H1 (cell line): ENCODE results near the gene IKZF2. TPM values are rescaled to one million over a fixed set of nuclear protein-coding genes. Genes with fewer than 3 reads are reported as not detected.
A peak's percentile ranks its signal among the peaks of the same experiment; 100 is the strongest.

ENCODE experiments used
- ASH2L ChIP-seq: fragments of 200-600, 300-600 bp; sonication (generic); IDR thresholded peaks from one replicate; pipeline ENCODE4 v1.7.1; 2017; ENCODE audit warnings: low read length
- CBX5 ChIP-seq: fragments of 300-800, 300-1000 bp; sonication (generic); IDR thresholded peaks from 2 replicates; pipeline ENCODE4 v1.7.1; 2016; ENCODE audit warnings: antibody characterized with exemption, low read length, low read depth
- CBX8 ChIP-seq: fragments of 300-800, 300-1000 bp; sonication (generic); IDR thresholded peaks from 2 replicates; pipeline ENCODE4 v1.7.1; 2016; ENCODE audit warnings: low read depth, low read length, borderline replicate concordance
- CEBPB ChIP-seq: IDR thresholded peaks from 2 replicates; pipeline ENCODE4 v1.6.1; 2012; ENCODE audit warnings: low read depth, low read length
- CHD1 ChIP-seq: IDR thresholded peaks from 2 replicates; pipeline ENCODE4 v1.6.1; 2012; ENCODE audit warnings: low read depth, low read length, improper control_type of control experiment
- CREB1 ChIP-seq: IDR thresholded peaks from 2 replicates; pipeline ENCODE4 v1.6.1; 2012; ENCODE audit warnings: inconsistent platforms
- CTBP2 ChIP-seq: IDR thresholded peaks from 2 replicates; pipeline ENCODE4 v1.7.0; 2011; ENCODE audit warnings: borderline replicate concordance, mild to moderate bottlenecking, moderate library complexity, mixed read lengths, low read length; ENCODE audit not compliant: insufficient read depth, insufficient read length
- FOSL1 ChIP-seq: IDR thresholded peaks from 2 replicates; pipeline ENCODE4 v1.6.1; 2011; ENCODE audit warnings: mild to moderate bottlenecking, low read depth, low read length, moderate library complexity; ENCODE audit not compliant: insufficient read depth
- JUN ChIP-seq: IDR thresholded peaks from 2 replicates; pipeline ENCODE4 v1.6.1; 2011; ENCODE audit warnings: low read depth, mild to moderate bottlenecking, improper control_type of control experiment, low read length
- KDM1A ChIP-seq: fragments of 200-600, 300-600 bp; sonication (generic); IDR thresholded peaks from 2 replicates; pipeline ENCODE4 v1.7.1; 2016; ENCODE audit warnings: mild to moderate bottlenecking, low read length, borderline replicate concordance
- KDM5A ChIP-seq: fragments of 200-600 bp; IDR thresholded peaks from 2 replicates; pipeline ENCODE4 v1.7.1; 2012; ENCODE audit warnings: mild to moderate bottlenecking, low read length, inconsistent platforms, mixed read lengths
- MAFK ChIP-seq: IDR thresholded peaks from 2 replicates; pipeline ENCODE4 v1.6.1; 2012; ENCODE audit warnings: low read depth, mild to moderate bottlenecking, improper control_type of control experiment, low read length
- POU5F1 ChIP-seq: IDR thresholded peaks from 2 replicates; pipeline ENCODE4 v1.6.1; 2011; ENCODE audit warnings: low read depth, mild to moderate bottlenecking, low read length, moderate library complexity
- RXRA ChIP-seq: IDR thresholded peaks from 2 replicates; pipeline ENCODE4 v1.6.1; 2011; ENCODE audit warnings: low read depth, mild to moderate bottlenecking, low read length, moderate library complexity; ENCODE audit not compliant: insufficient read depth
- SP1 ChIP-seq: IDR thresholded peaks from 2 replicates; pipeline ENCODE4 v1.6.1; 2011; ENCODE audit warnings: low read depth, low read length
- YY1 ChIP-seq: IDR thresholded peaks from 2 replicates; pipeline ENCODE4 v1.6.1; 2011; ENCODE audit warnings: low read depth, mild to moderate bottlenecking, low read length
- polyA plus RNA-seq, 7 experiments: library from polyadenylated mRNA; depleted of rRNA in 3 of 7; stranded (reverse) in 5 of 7; unstranded in 2 of 7; fragments of >200 nt in 5 of 7; fragments of 200-250 nt in 2 of 7; gene quantifications; 1 replicate in 5 of 7; 2 replicates in 1 of 7; 4 replicates in 1 of 7; pipeline versions ENCODE4 v1.2.1 to v1.2.3, GENCODE V29; 2011 to 2013; ENCODE audit warnings: missing spikeins in 2 of 7, mixed read lengths in 2 of 7
- total RNA-seq: library from RNA; stranded (reverse); fragmentation: NEBNext Ultra II Directional; extraction: Animal tissue kit (Norgen Biotek cat#: 25700); gene quantifications from 2 replicates; pipeline ENCODE4 v1.2.1, GENCODE V29; 2021
- TF ChIP-seq, protein P1 (sequence below), 3 experiments: IDR thresholded peaks; 1 replicate in 2 of 3; 2 replicates in 1 of 3; pipeline versions ENCODE4 v1.5.1 to v1.6.1; 2011; ENCODE audit warnings: low read length in 3 of 3, mild to moderate bottlenecking in 3 of 3, inconsistent platforms in 2 of 3, low read depth in 1 of 3, moderate library complexity in 1 of 3; ENCODE audit not compliant: insufficient read depth in 1 of 3; ENCODE audit errors: control extremely low read depth in 1 of 3
- TF ChIP-seq, protein P2 (sequence below): IDR thresholded peaks from 2 replicates; pipeline ENCODE4 v1.6.1; 2011; ENCODE audit warnings: low read length, improper control_type of control experiment
- TF ChIP-seq, protein P3 (sequence below): IDR thresholded peaks from 2 replicates; pipeline ENCODE4 v1.6.1; 2012; ENCODE audit warnings: inconsistent platforms
- TF ChIP-seq, protein P4 (sequence below): IDR thresholded peaks from 2 replicates; pipeline ENCODE4 v1.6.1; 2012; ENCODE audit warnings: low read length, inconsistent platforms

IKZF2 gene
- total and polyA plus RNA-seq, 2 of the 8 experiments (the other 6 are each of a cell fraction or from before 2014, with no cell fraction given): 1.7 to 4.4 TPM

DNA sequence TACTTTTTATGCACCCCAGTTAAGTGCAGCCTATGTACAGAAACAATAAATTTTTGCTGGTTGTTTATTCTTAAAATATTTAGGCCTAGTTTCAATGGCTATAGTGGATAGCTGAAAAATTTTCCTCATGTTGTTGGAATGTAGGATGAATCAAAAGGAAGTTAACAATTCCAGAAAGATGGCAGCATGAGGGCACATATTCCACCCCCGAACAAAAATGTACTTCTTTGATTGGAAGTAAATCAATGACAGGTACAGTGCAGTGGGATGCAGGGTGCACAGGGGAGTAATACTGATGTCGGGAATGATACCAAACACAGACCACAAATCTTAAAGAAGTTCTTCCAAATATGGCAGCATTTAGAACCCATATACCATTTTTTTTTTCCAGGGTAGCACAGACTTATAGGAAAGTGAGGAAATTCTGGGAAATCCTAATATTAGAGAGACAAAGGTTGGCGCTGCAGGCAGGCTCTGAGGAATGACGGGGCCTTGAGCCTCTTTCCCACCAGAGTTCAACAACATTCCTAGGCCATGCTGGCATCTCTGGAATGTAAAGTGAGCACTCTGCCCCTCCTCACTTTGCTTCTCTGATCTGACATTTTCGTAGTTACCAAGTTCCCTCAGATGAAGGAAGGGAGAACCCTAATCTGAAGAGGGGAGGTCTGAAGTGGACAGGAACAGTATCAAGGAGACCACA is 36.6 kb upstream of the IKZF2 start (continued):
- TF ChIP-seq, protein P1, sequence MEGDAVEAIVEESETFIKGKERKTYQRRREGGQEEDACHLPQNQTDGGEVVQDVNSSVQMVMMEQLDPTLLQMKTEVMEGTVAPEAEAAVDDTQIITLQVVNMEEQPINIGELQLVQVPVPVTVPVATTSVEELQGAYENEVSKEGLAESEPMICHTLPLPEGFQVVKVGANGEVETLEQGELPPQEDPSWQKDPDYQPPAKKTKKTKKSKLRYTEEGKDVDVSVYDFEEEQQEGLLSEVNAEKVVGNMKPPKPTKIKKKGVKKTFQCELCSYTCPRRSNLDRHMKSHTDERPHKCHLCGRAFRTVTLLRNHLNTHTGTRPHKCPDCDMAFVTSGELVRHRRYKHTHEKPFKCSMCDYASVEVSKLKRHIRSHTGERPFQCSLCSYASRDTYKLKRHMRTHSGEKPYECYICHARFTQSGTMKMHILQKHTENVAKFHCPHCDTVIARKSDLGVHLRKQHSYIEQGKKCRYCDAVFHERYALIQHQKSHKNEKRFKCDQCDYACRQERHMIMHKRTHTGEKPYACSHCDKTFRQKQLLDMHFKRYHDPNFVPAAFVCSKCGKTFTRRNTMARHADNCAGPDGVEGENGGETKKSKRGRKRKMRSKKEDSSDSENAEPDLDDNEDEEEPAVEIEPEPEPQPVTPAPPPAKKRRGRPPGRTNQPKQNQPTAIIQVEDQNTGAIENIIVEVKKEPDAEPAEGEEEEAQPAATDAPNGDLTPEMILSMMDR (IDR thresholded peaks at IDR 0.05; ENCODE audit: control extremely low read depth in 1 of 3, insufficient read depth in 1 of 3, low read depth in 1 of 3, low read length in 3 of 3): no peak
- TF ChIP-seq RXRA (no peak), SP1 (peak; percentile 91), CEBPB (no peak), YY1 (0 out of 2 replicates have a peak, but pooled peaks have one; percentile 47), CREB1 (0 out of 2 replicates have a peak, but pooled peaks have one; percentile 9), POU5F1 (no peak), CTBP2 (no peak), MAFK (no peak), FOSL1 (no peak), JUN (no peak), CBX5 (no peak), KDM5A (no peak), CBX8 (no peak), KDM1A (no peak), ASH2L (peak; percentile 95), CHD1 (no peak)
- TF ChIP-seq, protein P2, sequence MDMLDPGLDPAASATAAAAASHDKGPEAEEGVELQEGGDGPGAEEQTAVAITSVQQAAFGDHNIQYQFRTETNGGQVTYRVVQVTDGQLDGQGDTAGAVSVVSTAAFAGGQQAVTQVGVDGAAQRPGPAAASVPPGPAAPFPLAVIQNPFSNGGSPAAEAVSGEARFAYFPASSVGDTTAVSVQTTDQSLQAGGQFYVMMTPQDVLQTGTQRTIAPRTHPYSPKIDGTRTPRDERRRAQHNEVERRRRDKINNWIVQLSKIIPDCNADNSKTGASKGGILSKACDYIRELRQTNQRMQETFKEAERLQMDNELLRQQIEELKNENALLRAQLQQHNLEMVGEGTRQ: no peak
- TF ChIP-seq, protein P3, sequence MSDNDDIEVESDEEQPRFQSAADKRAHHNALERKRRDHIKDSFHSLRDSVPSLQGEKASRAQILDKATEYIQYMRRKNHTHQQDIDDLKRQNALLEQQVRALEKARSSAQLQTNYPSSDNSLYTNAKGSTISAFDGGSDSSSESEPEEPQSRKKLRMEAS: peak; percentile 61; the same call in 1 of the 2 replicates
- TF ChIP-seq, protein P4, sequence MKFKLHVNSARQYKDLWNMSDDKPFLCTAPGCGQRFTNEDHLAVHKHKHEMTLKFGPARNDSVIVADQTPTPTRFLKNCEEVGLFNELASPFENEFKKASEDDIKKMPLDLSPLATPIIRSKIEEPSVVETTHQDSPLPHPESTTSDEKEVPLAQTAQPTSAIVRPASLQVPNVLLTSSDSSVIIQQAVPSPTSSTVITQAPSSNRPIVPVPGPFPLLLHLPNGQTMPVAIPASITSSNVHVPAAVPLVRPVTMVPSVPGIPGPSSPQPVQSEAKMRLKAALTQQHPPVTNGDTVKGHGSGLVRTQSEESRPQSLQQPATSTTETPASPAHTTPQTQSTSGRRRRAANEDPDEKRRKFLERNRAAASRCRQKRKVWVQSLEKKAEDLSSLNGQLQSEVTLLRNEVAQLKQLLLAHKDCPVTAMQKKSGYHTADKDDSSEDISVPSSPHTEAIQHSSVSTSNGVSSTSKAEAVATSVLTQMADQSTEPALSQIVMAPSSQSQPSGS: peak; percentile 85
